Hematopoietic multipotent progenitor cell treated with erythropoietin and hydrocortisone succinate and interleukin-3 and kit ligand, for 15 days (in vitro differentiated cells): ENCODE results near the gene GLOD5.
A peak's percentile ranks its signal among the peaks of the same experiment; 100 is the strongest.

Source experiments
- DNase-seq: peaks from one replicate; pipeline ENCODE4 v3.0.0-alpha.2; 2015; ENCODE audit warnings: low spot score

The GLOD5 gene

GRCh38 chrX:48753708-48754228 lies 7.8 kb upstream of the GLOD5 start:
- no peak for DNase-seq

GRCh38 chrX:48754238-48754637 lies 7.3 kb upstream of the GLOD5 start:
- DNase-seq, result no peak

- DNase-seq, result no peak
These were observed 7.7 kb downstream of the GLOD5 start for GRCh38 chrX:48769230-48769629.

- DNase-seq, result no peak
These were observed 8.7 kb downstream of the GLOD5 start for GRCh38 chrX:48770296-48770695.

- no peak for DNase-seq
These were observed 11.1 kb downstream of the GLOD5 start for GRCh38 chrX:48772602-48773001.

GRCh38 chrX:48776818-48777439 lies 15.4 kb downstream of the GLOD5 start:
- no peak for DNase-seq

GRCh38 chrX:48779399-48779798 lies 17.9 kb downstream of the GLOD5 start:
- no peak for DNase-seq

- no peak for DNase-seq
These were observed 20.2 kb downstream of the GLOD5 start for GRCh38 chrX:48781705-48782104.

GRCh38 chrX:48782216-48782615 lies 20.7 kb downstream of the GLOD5 start:
- no peak for DNase-seq

- DNase-seq, result peak; percentile 91
These were observed 21.2 kb downstream of the GLOD5 start for GRCh38 chrX:48782795-48783194.

GRCh38 chrX:48784726-48785125 lies 23.2 kb downstream of the GLOD5 start:
- peak; percentile 48 for DNase-seq

- DNase-seq, result peak; percentile 29
These were observed 23.6 kb downstream of the GLOD5 start for GRCh38 chrX:48785186-48785539.

GRCh38 chrX:48785540-48786214 lies 24.1 kb downstream of the GLOD5 start:
- DNase-seq, result peak; percentile 75

GRCh38 chrX:48786341-48786800 lies 24.8 kb downstream of the GLOD5 start, which contains the start of gene GATA1:
GATA1 (plus strand) TSS chrX:48786590; CDS start chrX:48791110, 4,520 bp downstream.
- DNase-seq, result peak; percentile 76

GRCh38 chrX:48786825-48787504 lies 25.4 kb downstream of the GLOD5 start:
- DNase-seq, result peak; percentile 19

GRCh38 chrX:48787505-48788443 lies 26.2 kb downstream of the GLOD5 start:
- DNase-seq, result peak; percentile 51

- peak; percentile 39 for DNase-seq
These were observed 28.0 kb downstream of the GLOD5 start for GRCh38 chrX:48789366-48790220.

GRCh38 chrX:48790477-48790876 lies 28.9 kb downstream of the GLOD5 start:
- DNase-seq, result no peak

- no peak for DNase-seq
These were observed 29.7 kb downstream of the GLOD5 start for GRCh38 chrX:48791063-48791820.

- no peak for DNase-seq
These were observed 30.7 kb downstream of the GLOD5 start for GRCh38 chrX:48792219-48792618.
